Measurements from ENCODE around the gene SLC44A1. TPM values are rescaled to one million over a fixed set of nuclear protein-coding genes. Genes with fewer than 3 reads are reported as not detected.

The SLC44A1 gene
- total and polyA plus RNA-seq, 2 of the 13 experiments (the other 11 are each of a cell fraction or from before 2014, with no cell fraction given): 21.4 to 40.8 TPM

DNA sequence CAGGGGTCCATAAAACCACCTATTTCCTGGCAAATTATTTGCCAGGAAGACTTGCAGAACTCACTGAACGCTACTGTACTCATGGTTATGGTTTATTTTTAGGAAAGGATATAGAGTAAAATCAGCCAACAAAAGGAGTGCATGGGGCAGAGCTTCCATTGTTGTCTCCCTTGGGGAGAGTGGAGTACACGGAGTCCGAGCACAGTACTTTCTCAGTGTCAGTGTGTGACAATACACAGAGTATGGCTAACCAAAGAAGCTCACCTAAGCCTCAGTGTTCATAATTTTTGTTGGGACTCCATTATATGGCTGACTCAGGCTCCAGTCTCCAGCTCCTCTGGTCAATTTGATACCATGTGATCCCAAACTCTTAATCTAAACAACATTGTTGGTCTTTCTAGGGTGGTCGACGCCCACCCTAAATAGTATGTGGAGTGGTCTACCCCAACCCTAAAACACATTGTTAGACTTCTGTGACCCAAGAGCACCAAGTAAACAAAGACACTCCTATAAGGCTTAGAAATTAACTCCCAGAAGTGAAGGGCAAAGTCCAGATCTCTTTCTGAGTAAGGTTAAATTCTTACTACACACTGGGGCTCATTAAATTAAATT is 74.9 kb downstream of the SLC44A1 start (continued):
- no peak for TF ChIP-seq SRF (IDR thresholded peaks at IDR 0.05; ENCODE audit: low read depth, low read length)
- TF ChIP-seq, protein P1, sequence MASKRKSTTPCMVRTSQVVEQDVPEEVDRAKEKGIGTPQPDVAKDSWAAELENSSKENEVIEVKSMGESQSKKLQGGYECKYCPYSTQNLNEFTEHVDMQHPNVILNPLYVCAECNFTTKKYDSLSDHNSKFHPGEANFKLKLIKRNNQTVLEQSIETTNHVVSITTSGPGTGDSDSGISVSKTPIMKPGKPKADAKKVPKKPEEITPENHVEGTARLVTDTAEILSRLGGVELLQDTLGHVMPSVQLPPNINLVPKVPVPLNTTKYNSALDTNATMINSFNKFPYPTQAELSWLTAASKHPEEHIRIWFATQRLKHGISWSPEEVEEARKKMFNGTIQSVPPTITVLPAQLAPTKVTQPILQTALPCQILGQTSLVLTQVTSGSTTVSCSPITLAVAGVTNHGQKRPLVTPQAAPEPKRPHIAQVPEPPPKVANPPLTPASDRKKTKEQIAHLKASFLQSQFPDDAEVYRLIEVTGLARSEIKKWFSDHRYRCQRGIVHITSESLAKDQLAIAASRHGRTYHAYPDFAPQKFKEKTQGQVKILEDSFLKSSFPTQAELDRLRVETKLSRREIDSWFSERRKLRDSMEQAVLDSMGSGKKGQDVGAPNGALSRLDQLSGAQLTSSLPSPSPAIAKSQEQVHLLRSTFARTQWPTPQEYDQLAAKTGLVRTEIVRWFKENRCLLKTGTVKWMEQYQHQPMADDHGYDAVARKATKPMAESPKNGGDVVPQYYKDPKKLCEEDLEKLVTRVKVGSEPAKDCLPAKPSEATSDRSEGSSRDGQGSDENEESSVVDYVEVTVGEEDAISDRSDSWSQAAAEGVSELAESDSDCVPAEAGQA (IDR thresholded peaks at IDR 0.05; ENCODE audit: low read depth): no peak
- TF ChIP-seq, protein P1 (CRISPR knock-in tag; IDR thresholded peaks at IDR 0.05; ENCODE audit: borderline replicate concordance): no peak
- TF ChIP-seq IRF2 (CRISPR knock-in tag; IDR thresholded peaks at IDR 0.05): no peak
- TF ChIP-seq ZSCAN9 (CRISPR knock-in tag; IDR thresholded peaks at IDR 0.05; ENCODE audit: borderline replicate concordance): no peak
- no peak for TF ChIP-seq TEAD3 (CRISPR knock-in tag; optimal IDR thresholded peaks at IDR 0.05; ENCODE audit: borderline replicate concordance)
- TF ChIP-seq ZNF256 (CRISPR knock-in tag; conservative IDR thresholded peaks at IDR 0.05): no peak
- TF ChIP-seq ZNF775 (CRISPR knock-in tag; IDR thresholded peaks at IDR 0.05; ENCODE audit: borderline replicate concordance): no peak
- no peak for TF ChIP-seq ZFP36 (IDR thresholded peaks at IDR 0.05; ENCODE audit: borderline replicate concordance, low read depth, low read length, partially characterized antibody)
- TF ChIP-seq ZNF317 (CRISPR knock-in tag; IDR thresholded peaks at IDR 0.05): 0 out of 2 replicates have a peak, but pooled peaks have one; percentile 14
- TF ChIP-seq, protein P2, sequence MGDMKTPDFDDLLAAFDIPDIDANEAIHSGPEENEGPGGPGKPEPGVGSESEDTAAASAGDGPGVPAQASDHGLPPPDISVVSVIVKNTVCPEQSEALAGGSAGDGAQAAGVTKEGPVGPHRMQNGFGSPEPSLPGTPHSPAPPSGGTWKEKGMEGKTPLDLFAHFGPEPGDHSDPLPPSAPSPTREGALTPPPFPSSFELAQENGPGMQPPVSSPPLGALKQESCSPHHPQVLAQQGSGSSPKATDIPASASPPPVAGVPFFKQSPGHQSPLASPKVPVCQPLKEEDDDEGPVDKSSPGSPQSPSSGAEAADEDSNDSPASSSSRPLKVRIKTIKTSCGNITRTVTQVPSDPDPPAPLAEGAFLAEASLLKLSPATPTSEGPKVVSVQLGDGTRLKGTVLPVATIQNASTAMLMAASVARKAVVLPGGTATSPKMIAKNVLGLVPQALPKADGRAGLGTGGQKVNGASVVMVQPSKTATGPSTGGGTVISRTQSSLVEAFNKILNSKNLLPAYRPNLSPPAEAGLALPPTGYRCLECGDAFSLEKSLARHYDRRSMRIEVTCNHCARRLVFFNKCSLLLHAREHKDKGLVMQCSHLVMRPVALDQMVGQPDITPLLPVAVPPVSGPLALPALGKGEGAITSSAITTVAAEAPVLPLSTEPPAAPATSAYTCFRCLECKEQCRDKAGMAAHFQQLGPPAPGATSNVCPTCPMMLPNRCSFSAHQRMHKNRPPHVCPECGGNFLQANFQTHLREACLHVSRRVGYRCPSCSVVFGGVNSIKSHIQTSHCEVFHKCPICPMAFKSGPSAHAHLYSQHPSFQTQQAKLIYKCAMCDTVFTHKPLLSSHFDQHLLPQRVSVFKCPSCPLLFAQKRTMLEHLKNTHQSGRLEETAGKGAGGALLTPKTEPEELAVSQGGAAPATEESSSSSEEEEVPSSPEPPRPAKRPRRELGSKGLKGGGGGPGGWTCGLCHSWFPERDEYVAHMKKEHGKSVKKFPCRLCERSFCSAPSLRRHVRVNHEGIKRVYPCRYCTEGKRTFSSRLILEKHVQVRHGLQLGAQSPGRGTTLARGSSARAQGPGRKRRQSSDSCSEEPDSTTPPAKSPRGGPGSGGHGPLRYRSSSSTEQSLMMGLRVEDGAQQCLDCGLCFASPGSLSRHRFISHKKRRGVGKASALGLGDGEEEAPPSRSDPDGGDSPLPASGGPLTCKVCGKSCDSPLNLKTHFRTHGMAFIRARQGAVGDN (CRISPR knock-in tag; IDR thresholded peaks at IDR 0.05): no peak
- TF ChIP-seq, protein P3, sequence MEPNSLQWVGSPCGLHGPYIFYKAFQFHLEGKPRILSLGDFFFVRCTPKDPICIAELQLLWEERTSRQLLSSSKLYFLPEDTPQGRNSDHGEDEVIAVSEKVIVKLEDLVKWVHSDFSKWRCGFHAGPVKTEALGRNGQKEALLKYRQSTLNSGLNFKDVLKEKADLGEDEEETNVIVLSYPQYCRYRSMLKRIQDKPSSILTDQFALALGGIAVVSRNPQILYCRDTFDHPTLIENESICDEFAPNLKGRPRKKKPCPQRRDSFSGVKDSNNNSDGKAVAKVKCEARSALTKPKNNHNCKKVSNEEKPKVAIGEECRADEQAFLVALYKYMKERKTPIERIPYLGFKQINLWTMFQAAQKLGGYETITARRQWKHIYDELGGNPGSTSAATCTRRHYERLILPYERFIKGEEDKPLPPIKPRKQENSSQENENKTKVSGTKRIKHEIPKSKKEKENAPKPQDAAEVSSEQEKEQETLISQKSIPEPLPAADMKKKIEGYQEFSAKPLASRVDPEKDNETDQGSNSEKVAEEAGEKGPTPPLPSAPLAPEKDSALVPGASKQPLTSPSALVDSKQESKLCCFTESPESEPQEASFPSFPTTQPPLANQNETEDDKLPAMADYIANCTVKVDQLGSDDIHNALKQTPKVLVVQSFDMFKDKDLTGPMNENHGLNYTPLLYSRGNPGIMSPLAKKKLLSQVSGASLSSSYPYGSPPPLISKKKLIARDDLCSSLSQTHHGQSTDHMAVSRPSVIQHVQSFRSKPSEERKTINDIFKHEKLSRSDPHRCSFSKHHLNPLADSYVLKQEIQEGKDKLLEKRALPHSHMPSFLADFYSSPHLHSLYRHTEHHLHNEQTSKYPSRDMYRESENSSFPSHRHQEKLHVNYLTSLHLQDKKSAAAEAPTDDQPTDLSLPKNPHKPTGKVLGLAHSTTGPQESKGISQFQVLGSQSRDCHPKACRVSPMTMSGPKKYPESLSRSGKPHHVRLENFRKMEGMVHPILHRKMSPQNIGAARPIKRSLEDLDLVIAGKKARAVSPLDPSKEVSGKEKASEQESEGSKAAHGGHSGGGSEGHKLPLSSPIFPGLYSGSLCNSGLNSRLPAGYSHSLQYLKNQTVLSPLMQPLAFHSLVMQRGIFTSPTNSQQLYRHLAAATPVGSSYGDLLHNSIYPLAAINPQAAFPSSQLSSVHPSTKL (CRISPR knock-in tag; IDR thresholded peaks at IDR 0.05): no peak
- TF ChIP-seq KDM5A (IDR thresholded peaks at IDR 0.05; ENCODE audit: borderline replicate concordance, low read length): no peak
- TF ChIP-seq FOXA1 (IDR thresholded peaks at IDR 0.05): no peak
- TF ChIP-seq FOXA1 (CRISPR knock-in tag; IDR thresholded peaks at IDR 0.05): peak; percentile 46; the same call in 1 of the 2 replicates
- TF ChIP-seq ZNF766 (CRISPR knock-in tag; IDR thresholded peaks at IDR 0.05; ENCODE audit: borderline replicate concordance): no peak
- no peak for TF ChIP-seq MATR3 (CRISPR knock-in tag; IDR thresholded peaks at IDR 0.05)
